COLO668 (cell line): ENCODE data around the gene SLC12A8.

Source experiments
- DNase-seq: peaks from one replicate; lab custom pipeline; 2025; ENCODE audit not compliant: unreplicated experiment; lab: John Stamatoyannopoulos, UW

SLC12A8 gene

GRCh38 chr3:125212509-125213363, at the start of gene SLC12A8:
TSS of gene SLC12A8 (minus strand) at chr3:125212748. CDS start at chr3:125211349, 1,399 bp downstream.
- DNase-seq, result peak; percentile 19

DNA sequence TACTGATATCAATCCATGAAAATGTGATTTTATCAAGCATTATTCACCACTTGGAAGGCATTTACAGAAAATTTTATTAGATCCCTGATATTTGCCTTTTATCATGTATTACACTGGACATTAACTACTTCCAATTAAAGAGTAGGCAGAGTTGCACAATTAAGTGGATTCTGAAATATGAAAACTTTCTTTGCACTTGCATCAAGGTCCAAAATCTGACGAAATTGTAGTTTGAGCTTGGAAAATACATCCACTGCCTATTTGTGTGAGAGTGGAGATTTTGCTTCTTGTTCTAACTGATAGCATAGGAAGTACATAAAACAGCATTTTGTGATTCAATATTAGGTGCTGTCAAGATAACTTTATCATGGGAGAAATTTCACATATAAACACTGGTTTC, 49.6 kb upstream of the SLC12A8 start:
- DNase-seq, result no peak

DNA sequence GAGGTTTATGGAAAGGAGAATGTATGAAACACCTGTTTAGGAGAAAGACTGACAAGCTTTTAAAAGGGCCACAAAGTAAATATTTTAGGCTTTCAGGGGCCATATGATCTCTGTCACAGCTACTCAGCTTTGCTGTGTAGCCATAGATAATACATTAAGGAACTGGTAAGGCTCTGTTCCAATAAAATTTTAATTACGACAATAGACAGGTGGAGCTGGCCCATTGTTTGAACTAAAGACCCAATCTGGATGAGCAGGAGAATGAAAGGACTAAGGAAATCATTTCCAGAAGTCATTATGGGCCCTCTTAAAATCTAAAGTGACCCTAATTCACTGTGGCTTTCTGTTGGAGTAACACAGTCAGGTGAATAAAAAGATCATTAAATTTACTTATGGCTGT, 48.5 kb upstream of the SLC12A8 start:
- DNase-seq, result no peak

DNA sequence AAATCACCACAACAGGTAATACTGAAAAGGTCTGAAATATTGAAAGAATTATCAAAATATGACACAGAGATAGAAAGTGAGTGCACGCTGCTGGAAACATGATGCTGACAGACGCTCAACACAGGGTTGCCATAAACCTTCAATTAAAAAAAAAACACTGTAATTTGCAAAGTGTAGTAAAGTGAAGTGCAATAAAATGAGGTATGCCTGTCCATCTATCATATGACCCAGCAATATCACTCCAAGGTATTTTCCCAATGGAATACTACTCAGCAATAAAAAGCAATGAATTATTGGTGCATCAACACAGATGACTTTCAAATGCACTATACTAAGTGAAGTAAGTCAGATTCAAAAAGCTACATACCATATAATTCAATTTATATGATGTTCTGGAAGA, 47.6 kb upstream of the SLC12A8 start:
- no peak for DNase-seq

GRCh38 chr3:125257536-125257935, 45.0 kb upstream of the SLC12A8 start:
- DNase-seq, result no peak

DNA sequence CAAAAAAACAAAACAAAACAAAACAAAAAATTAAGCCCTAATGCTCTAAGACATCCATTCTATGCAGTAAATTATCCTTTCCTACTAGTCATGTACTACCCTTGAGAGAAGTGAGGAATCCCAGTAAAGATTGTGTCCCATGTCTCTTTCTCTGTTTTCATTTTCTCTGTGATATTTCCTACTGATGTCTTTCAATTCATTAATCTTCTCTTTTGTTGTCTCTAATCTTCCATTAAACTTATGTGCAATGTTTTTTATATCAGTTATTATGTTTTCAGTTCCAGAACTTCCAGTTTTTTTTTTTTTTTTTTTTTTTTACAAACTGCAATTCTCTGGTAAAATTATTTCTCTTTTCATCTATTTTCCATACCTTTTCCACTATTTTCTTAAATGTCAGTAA, 44.1 kb upstream of the SLC12A8 start:
- no peak for DNase-seq

- DNase-seq, result no peak
Observed at GRCh38 chr3:125250973-125251372, 38.4 kb upstream of the SLC12A8 start.

DNA sequence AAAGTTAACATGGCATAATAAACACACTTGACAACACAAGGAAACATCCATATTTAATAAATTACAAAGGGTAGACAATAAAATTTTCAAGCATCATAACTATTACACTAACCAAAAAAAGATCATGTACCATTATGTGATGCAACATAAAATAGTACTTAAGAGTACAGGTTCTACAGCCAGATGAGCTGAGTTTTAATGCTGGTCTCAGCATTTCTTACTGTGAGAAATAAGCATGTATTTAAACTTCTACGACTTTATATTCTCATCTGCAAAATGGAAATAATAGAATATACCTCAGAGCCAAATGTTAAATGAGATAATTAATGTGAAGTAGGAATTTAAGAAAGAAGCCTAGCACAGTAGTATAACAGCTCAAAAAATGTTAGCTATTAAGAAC, 33.7 kb upstream of the SLC12A8 start:
- DNase-seq, result no peak

DNA sequence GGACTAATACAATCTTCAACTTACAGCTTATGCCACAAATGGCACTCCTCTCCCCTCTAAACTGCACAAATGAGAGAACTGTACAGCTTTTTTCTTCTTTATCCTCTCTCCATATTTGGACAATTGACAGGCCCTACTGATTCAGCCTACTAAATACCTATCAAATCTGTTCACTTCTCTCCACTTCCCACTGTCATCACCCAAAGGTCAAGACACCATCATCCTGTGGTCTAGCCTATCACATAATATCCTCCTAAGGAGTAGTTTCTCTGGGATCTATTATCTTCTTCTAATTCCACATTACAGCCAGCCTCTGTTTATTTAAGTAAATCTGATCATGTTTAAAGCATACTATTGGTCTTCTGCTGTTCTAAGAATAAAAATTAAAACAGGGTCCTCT, 33.0 kb upstream of the SLC12A8 start:
- DNase-seq, result no peak

DNA sequence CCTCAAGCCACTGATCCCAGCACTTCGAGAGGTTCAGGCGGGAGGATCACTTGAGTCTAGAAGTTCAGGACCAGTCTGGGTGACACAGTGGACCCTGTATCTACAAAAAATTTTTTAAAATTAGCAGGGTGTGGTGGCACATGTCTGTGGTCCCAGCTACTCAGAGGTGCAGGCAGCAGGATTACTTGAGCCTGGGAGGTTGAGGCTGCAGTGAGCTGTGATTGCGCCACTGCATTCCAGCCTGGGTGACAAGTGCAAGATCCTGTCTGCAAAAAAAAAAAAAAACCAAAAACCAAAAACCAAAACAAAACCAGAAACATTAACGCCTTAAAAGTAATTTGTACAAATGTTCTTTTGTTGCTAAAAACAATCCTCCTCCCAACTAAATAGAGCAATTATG, 27.9 kb upstream of the SLC12A8 start:
- DNase-seq, result no peak

- no peak for DNase-seq
Observed at GRCh38 chr3:125239266-125239665, 26.7 kb upstream of the SLC12A8 start.

GRCh38 chr3:125238759-125239158, 26.2 kb upstream of the SLC12A8 start:
- DNase-seq, result no peak

DNA sequence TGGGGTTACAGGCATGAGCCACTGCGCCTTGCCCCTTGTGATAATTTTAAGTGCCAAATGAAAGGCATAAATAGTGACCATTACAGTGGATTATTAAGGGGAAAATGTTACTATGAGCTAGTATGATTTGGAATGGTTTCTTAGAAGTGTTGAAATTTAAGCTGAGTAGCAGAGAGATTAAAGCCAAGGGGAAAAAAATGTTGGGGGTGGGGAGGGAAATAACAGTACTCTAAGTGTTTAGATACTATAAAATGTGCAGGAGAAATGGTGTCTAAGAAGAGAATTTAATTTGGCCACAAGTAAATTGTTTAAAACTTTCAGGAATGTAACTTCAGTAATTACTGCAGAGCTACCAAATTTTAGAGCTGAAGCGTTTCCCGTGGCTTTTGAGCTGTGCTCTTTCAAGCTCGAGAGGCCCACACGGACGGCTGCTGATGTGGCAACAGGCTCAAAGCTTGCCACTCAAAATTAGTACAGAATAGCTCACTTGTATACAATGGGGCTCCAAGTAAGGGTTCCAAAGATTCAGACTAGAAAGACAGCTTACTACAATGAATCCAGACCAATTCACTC, 23.9 kb upstream of the SLC12A8 start:
- no peak for DNase-seq

- no peak for DNase-seq
Observed at GRCh38 chr3:125234831-125235230, 22.3 kb upstream of the SLC12A8 start.

DNA sequence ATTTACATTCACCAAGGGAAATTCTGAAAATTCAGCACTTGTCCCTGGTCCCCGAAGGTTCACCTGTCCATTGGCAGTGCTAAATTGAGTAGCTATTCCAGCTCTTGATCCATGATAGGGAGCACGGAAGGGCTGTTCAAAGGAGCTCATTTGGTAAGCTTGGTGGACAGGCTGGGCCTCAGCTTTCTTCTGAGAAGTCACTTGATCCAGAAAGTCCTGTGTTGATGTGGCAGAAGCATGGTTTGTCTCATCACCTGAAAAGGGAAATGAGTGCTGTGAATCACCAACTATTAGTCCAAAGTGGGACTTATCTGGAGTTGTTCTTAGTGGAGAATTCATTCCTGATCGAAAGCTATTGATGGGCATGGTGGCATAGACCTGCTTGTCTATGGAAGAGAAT, 19.9 kb upstream of the SLC12A8 start:
- DNase-seq, result no peak

GRCh38 chr3:125231895-125232294, 19.3 kb upstream of the SLC12A8 start:
- no peak for DNase-seq

GRCh38 chr3:125229707-125230106, 17.2 kb upstream of the SLC12A8 start:
- DNase-seq, result no peak

DNA sequence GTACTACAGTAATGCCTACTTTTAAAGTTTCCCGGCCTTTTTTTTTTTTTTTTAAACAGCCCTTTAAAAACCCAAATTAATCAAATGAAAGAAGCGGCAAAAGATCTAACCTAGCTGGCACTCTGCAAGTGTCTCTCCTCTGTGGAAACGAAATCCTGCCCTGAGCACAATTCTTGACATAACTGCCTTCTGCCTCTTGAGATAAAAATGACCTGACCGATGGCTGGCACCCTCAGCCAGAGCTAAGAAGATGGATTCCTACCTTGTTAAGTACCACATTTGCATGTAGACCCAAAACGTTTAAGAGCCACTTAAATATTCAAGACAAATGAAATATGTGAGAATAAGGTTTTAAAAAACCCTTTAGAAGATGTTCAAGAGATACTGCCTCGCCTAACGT, 16.6 kb upstream of the SLC12A8 start:
- no peak for DNase-seq

- no peak for DNase-seq
Observed at GRCh38 chr3:125221831-125222230, 9.3 kb upstream of the SLC12A8 start.

DNA sequence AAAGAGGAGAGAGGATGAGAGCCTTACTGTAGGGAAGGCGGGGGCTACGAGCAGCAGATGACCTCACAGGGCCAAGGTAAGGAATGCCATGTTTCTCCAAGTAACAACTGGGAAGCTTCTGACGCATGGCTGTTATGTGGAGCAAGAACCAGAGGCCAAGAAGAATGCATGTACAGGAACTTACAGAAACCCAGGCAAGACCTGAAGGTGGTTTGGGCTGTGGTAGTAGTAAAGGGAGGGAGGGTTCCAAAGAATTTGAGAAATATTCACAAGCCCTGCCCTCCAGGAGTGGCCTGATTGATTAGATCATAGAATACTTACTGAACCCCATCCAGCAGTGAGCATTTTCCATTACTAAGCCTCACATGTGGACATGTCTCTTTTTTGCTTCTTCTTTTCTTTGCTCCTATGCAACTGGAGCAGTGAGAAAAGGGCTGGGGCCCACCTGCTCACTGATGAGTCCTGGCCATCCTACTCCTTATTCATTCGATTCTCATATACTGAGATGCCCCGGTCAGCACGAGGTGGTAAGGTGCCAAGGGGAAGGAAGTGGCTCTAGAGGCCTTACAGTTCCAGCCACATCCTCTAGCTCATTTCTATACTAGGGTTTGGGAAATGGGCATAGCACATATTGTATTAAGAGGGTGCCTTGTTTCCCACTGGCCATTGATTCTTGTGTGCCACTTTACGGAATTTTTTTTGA, 8.3 kb upstream of the SLC12A8 start:
- DNase-seq, result no peak

DNA sequence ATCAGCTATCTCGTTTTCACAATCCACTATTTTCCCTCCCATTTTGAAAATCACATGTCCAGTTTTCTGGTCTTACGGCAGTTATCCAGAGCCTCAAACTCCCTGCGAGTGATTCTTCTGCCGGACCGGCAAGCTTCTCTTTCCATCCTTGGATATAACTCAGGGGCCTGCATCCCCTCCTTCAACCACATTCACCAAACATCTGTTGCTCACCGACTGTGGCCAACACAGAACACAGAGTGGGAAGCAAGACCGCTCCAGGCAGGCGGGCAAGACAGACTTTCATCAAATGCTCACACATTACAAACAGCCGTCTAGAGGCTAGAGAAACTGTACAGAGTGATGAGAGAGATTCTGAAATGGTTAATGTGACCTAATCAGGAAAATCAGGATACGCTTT, 7.6 kb upstream of the SLC12A8 start:
- DNase-seq, result no peak

- no peak for DNase-seq
Observed at GRCh38 chr3:125219261-125219701, 6.7 kb upstream of the SLC12A8 start.
